ENCODE measurements around the gene PPM1E. TPM values are rescaled to one million over a fixed set of nuclear protein-coding genes. Genes with fewer than 3 reads are reported as not detected.

PPM1E gene
- total RNA-seq, 2 donors from 2014 or later, result 0.26 to 0.66 TPM

DNA sequence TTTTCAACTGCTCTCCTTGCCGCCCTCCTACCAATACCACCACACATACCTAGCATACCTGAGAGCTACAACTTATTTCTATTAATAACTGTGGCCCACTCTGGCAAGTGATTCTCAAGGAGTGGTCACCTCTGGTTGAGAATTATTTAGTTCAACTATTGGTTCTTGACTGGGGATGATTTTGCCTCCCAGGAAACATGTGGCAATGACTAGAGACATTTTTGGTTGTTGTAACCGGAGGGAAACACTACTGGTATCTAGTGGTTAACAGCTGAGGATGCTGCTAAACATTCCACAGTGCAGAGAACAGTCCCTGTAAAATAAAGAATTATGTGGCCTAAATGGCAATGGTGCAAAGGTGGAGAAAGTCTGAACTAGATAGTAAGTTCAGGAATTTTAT lies 254.4 kb downstream of the PPM1E start:
- Histone ChIP-seq H3K4me3 (no peak overlapping the region), H3K4me1 (peaks cover 20% of the 10 kb centered on the region), H3K27ac (no peak overlapping the region), H3K36me3 (replicated peaks in 1 of 2; ENCODE audit: insufficient read depth in 1 of 2, low read depth in 2 of 2) (peaks cover 0 to 3% of the 10 kb centered on the region in 2 donors), H3K27me3 (no peaks in the 10 kb centered on the region), H3K9me3 (no peaks in the 10 kb centered on the region)
- no peak for DNase-seq
- no peak for TF ChIP-seq POLR2A (IDR thresholded peaks at IDR 0.05)
- TF ChIP-seq, protein P1, sequence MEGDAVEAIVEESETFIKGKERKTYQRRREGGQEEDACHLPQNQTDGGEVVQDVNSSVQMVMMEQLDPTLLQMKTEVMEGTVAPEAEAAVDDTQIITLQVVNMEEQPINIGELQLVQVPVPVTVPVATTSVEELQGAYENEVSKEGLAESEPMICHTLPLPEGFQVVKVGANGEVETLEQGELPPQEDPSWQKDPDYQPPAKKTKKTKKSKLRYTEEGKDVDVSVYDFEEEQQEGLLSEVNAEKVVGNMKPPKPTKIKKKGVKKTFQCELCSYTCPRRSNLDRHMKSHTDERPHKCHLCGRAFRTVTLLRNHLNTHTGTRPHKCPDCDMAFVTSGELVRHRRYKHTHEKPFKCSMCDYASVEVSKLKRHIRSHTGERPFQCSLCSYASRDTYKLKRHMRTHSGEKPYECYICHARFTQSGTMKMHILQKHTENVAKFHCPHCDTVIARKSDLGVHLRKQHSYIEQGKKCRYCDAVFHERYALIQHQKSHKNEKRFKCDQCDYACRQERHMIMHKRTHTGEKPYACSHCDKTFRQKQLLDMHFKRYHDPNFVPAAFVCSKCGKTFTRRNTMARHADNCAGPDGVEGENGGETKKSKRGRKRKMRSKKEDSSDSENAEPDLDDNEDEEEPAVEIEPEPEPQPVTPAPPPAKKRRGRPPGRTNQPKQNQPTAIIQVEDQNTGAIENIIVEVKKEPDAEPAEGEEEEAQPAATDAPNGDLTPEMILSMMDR (IDR thresholded peaks at IDR 0.05), result no peak
- ATAC-seq, result no peak
- intact Hi-C loops (cut with DNase I), result loop anchor here (10.0 kb wide), 1 partner anchor 295 kb away; no protein-coding TSS in a partner anchor
- 87 to 97% methylated on average over 2 of the region's 2 CpGs for WGBS, 2 donors

DNA sequence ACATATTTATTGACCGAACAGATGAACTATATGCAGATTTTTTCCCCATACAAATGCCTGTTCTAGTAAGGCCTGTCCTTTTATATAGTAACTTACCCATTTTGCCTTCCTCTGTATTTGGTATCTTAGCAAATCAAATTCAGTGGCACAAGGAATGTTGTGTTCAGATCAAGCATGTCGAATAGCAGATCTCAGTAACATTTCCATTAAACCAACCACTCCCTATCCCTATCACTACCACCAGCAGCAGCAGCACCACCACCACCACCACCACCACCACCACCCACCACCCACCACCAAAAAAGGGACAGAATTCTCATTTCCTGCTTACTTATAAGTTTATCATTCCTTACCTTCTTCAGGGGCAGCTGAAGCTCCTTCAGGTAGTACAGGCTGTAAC lies 256.3 kb downstream of the PPM1E start:
- no peak for DNase-seq
- Histone ChIP-seq H3K27ac (no peak overlapping the region), H3K36me3 (replicated peaks in 1 of 2; ENCODE audit: insufficient read depth in 1 of 2, low read depth in 2 of 2) (peaks cover 0 to 3% of the 10 kb centered on the region in 2 donors)

GRCh38 chr17:59018019-59018418 lies 262.4 kb downstream of the PPM1E start:
- no peaks in the 10 kb centered on the region for H3K4me1 ChIP-seq
- H3K36me3 ChIP-seq (replicated peaks in 1 of 2; ENCODE audit: insufficient read depth in 1 of 2, low read depth in 2 of 2), result no peaks in the 10 kb centered on the region
- no peaks in the 10 kb centered on the region for H3K9me3 ChIP-seq
- 57 to 67% methylated on average over 1 of the region's 1 CpG for WGBS, 2 donors
- intact Hi-C loops (cut with DNase I), result loop anchor here (10.0 kb wide), 1 partner anchor 303 kb away; no protein-coding TSS in a partner anchor
- H3K27ac ChIP-seq, result no peak overlapping the region
- no peaks in the 10 kb centered on the region for H3K27me3 ChIP-seq
- DNase-seq (no peak), ATAC-seq (no peak)
- TF ChIP-seq, protein P1 (IDR thresholded peaks at IDR 0.05), result no peak
- no peak for TF ChIP-seq POLR2A (IDR thresholded peaks at IDR 0.05)
- H3K4me3 ChIP-seq, result no peak overlapping the region

More for the DNA sequence above, 256.3 kb downstream of the PPM1E start:
- WGBS, 2 donors, result 79 to 86% methylated on average over 2 of the region's 2 CpGs
- ATAC-seq, result no peak
- H3K27me3 ChIP-seq, result no peaks in the 10 kb centered on the region
- intact Hi-C loops (cut with DNase I), result loop anchor here (10.0 kb wide), 1 partner anchor 297 kb away; no protein-coding TSS in a partner anchor
- H3K4me1 ChIP-seq, result peaks cover 20% of the 10 kb centered on the region
- no peaks in the 10 kb centered on the region for H3K9me3 ChIP-seq
- TF ChIP-seq, protein P1 (IDR thresholded peaks at IDR 0.05), result no peak
- no peak for TF ChIP-seq POLR2A (IDR thresholded peaks at IDR 0.05)
- no peak overlapping the region for H3K4me3 ChIP-seq

DNA sequence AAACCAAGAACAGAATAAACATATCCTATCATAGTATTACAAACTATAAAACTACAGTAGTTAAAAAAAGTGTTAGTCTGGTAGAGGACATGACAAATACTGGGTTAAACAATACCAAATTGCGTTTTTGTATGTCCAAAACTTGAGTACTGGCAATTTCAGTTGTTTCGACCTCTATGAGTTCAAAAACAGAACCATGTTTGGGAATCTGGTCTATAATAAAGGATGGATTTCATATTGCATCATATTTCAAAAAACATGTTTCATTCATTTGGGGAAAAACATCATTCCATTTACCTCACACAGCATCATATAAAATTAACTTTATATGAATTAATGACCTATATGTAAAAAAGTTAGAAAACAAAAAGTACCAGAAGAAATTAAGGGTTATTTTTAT lies 269.3 kb downstream of the PPM1E start:
- no peaks in the 10 kb centered on the region for H3K9me3 ChIP-seq
- H3K27ac ChIP-seq, result no peak overlapping the region
- intact Hi-C loops (cut with DNase I), result loop anchor here (10.0 kb wide), 1 partner anchor 60 kb away; no protein-coding TSS in a partner anchor
- no peaks in the 10 kb centered on the region for H3K27me3 ChIP-seq
- no peaks in the 10 kb centered on the region for H3K4me1 ChIP-seq
- H3K4me3 ChIP-seq, result no peak overlapping the region
- 93 to 94% methylated on average over 2 of the region's 2 CpGs for WGBS, 2 donors
- ATAC-seq (no peak), DNase-seq (no peak)
- TF ChIP-seq POLR2A (IDR thresholded peaks at IDR 0.05), result no peak
- TF ChIP-seq, protein P1 (IDR thresholded peaks at IDR 0.05), result no peak
- no peaks in the 10 kb centered on the region for H3K36me3 ChIP-seq (replicated peaks in 1 of 2; ENCODE audit: insufficient read depth in 1 of 2, low read depth in 2 of 2)

Measured in body of pancreas (tissue), 4 donors.